Smooth muscle cell (in vitro differentiated cells): ENCODE data around the gene TRAPPC12. TPM values are rescaled to one million over a fixed set of nuclear protein-coding genes. Genes with fewer than 3 reads are reported as not detected.

ENCODE experiments used
- DNase-seq: peaks from one replicate; lab custom pipeline; 2025; ENCODE audit not compliant: unreplicated experiment; lab: John Stamatoyannopoulos, UW
- H2AFZ ChIP-seq: fragments of 200-600 bp; sonication (generic); 2 replicates; pipeline ENCODE4 v1.6.0; 2016; ENCODE audit warnings: antibody characterized with exemption, low read depth, mild to moderate bottlenecking
- H3F3A ChIP-seq: fragments of 200-600 bp; sonication (generic); 2 replicates; pipeline ENCODE4 v1.6.0; 2017; ENCODE audit warnings: antibody characterized with exemption, low read depth
- H3K27ac ChIP-seq: fragments of 200-600 bp; sonication (generic); 2 replicates; pipeline ENCODE4 v1.5.1; 2016; ENCODE audit warnings: low read depth, mild to moderate bottlenecking
- H3K27me3 ChIP-seq: fragments of 200-600 bp; sonication (generic); 2 replicates; pipeline ENCODE4 v1.6.1; 2016; ENCODE audit warnings: low read depth, mild to moderate bottlenecking
- H3K36me3 ChIP-seq: fragments of 200-600 bp; sonication (generic); 2 replicates; pipeline ENCODE4 v1.5.1; 2016; ENCODE audit warnings: low read depth
- H3K4me1 ChIP-seq: fragments of 200-600 bp; sonication (generic); 2 replicates; pipeline ENCODE4 v1.5.1; 2016; ENCODE audit warnings: low read depth
- H3K4me2 ChIP-seq: fragments of 200-600 bp; sonication (generic); 2 replicates; pipeline ENCODE4 v1.6.0; 2016; ENCODE audit warnings: mild to moderate bottlenecking
- H3K4me3 ChIP-seq: fragments of 200-600 bp; sonication (generic); 2 replicates; pipeline ENCODE4 v1.5.1; 2016; ENCODE audit warnings: mild to moderate bottlenecking
- H3K79me2 ChIP-seq: fragments of 200-600 bp; sonication (generic); 2 replicates; pipeline ENCODE4 v1.6.0; 2016; ENCODE audit warnings: low read depth, mild to moderate bottlenecking
- H3K9ac ChIP-seq: fragments of 200-600 bp; sonication (generic); 2 replicates; pipeline ENCODE4 v1.6.0; 2016; ENCODE audit warnings: low read depth
- H3K9me3 ChIP-seq: fragments of 200-600 bp; sonication (generic); replicated peaks from 2 replicates; pipeline ENCODE4 v1.5.1; 2016; ENCODE audit warnings: low read depth
- H4K20me1 ChIP-seq: fragments of 200-600 bp; sonication (generic); 2 replicates; pipeline ENCODE4 v1.6.0; 2016; ENCODE audit warnings: low read depth
- CTCF ChIP-seq: fragments of 200-600 bp; sonication (generic); IDR thresholded peaks from 2 replicates; pipeline ENCODE4 v1.5.1; 2017; ENCODE audit warnings: borderline replicate concordance, mild to moderate bottlenecking, antibody characterized with exemption; ENCODE audit not compliant: insufficient read depth, poor library complexity, severe bottlenecking
- WGBS: methylation state at CpG from one replicate; pipeline ENCODE4 v1.1.7; 2016; ENCODE audit warnings: low lambda C conversion rate; 5-methylcytosine and 5-hydroxymethylcytosine counted together
- polyA plus RNA-seq: library from polyadenylated mRNA; unstranded; fragments of >200 nt; fragmentation: Nextera tagmentation; extraction: Ambion mirVana; gene quantifications from 2 replicates; pipeline ENCODE4 v1.2.1, GENCODE V29; 2016
- total RNA-seq: library from RNA; depleted of rRNA; stranded (reverse); fragments of >200 nt; gene quantifications from 2 replicates; pipeline ENCODE4 v1.2.3, GENCODE V29; 2014

Gene TRAPPC12
- total and polyA plus RNA-seq, 2 experiments from 2014 or later, result 26.0 to 55.4 TPM

GRCh38 chr2:3457524-3458395 is 78.3 kb downstream of the TRAPPC12 start:
- 96% methylated on average over 27 of the region's 30 CpGs for WGBS

GRCh38 chr2:3458396-3459184 is 79.1 kb downstream of the TRAPPC12 start:
- Histone ChIP-seq H3K36me3 (no peaks in the 10 kb centered on the region), H3F3A (no peaks in the 10 kb centered on the region), H2AFZ (no peak overlapping the region), H3K27me3 (no peaks in the 10 kb centered on the region), H3K4me1 (no peaks in the 10 kb centered on the region), H3K27ac (no peak overlapping the region), H3K79me2 (no peaks in the 10 kb centered on the region), H3K4me2 (no peak overlapping the region), H3K9me3 (no peaks in the 10 kb centered on the region), H3K9ac (no peak overlapping the region), H3K4me3 (no peak overlapping the region), H4K20me1 (no peaks in the 10 kb centered on the region)
- TF ChIP-seq CTCF, result no peak
- DNase-seq, result no peak
- WGBS, result 94% methylated on average over 10 of the region's 10 CpGs

More at GRCh38 chr2:3457524-3458395, 78.3 kb downstream of the TRAPPC12 start:
- Histone ChIP-seq H4K20me1 (no peaks in the 10 kb centered on the region), H2AFZ (no peak overlapping the region), H3K4me1 (no peaks in the 10 kb centered on the region), H3K4me3 (no peak overlapping the region), H3K36me3 (no peaks in the 10 kb centered on the region), H3K4me2 (no peak overlapping the region), H3F3A (no peaks in the 10 kb centered on the region), H3K79me2 (no peaks in the 10 kb centered on the region), H3K9me3 (no peaks in the 10 kb centered on the region), H3K9ac (no peak overlapping the region), H3K27ac (no peak overlapping the region), H3K27me3 (no peaks in the 10 kb centered on the region)
- no peak for TF ChIP-seq CTCF
- no peak for DNase-seq

DNA sequence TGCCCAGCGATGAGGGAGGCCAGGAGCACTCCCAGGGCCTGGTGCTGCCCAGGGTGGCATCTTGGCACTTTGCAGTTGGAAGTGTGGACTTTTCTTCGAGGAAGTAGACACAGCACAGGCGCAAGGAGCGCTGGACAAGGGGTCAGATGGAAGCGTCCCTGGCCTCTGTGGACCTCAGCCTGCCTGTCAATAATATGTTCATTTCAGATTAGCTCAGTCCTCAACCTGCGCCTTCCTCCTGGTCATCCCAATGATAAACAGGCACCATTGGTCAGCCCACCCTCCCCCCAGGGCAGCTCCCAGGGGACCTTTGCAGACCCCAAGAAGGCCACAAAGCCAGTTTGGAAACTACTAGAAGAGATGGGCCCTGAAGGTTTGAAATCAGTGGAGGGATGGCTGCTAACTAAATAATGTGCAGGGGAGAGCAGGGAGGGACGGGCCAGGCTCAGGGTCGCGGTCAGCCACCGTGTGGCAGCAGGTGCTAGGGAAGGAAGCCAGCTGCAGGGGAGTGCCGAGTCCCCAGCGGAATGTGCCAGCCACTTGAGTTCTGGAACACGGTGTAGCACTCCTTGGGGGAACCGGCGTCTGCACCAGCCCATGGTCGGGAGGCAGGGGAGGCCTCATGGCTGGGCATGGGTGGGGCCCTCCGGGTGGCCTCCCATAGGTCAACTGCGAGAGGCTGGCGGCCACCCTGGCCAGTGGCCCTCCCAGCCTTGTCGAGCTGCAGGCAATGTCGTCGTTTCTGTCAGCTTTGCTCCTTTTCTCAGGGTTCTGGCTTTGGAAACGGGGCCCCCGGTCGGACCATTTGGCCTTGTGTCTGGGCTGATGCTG is 79.9 kb downstream of the TRAPPC12 start:
- no peaks in the 10 kb centered on the region for H3K27me3 ChIP-seq
- TF ChIP-seq CTCF, result no peak
- H3K4me1 ChIP-seq, result no peaks in the 10 kb centered on the region
- H3K4me3 ChIP-seq, result no peak overlapping the region
- no peaks in the 10 kb centered on the region for H3F3A ChIP-seq
- no peaks in the 10 kb centered on the region for H3K36me3 ChIP-seq
- H3K9ac ChIP-seq, result no peak overlapping the region
- H3K79me2 ChIP-seq, result no peaks in the 10 kb centered on the region
- H3K4me2 ChIP-seq, result no peak overlapping the region
- no peak for DNase-seq
- H4K20me1 ChIP-seq, result no peaks in the 10 kb centered on the region
- WGBS, result 94% methylated on average over 25 of the region's 25 CpGs
- H2AFZ ChIP-seq, result no peak overlapping the region
- H3K27ac ChIP-seq, result no peak overlapping the region
- H3K9me3 ChIP-seq, result no peaks in the 10 kb centered on the region
